Measurements from ENCODE around the gene GNAQ.

Gene GNAQ

DNA sequence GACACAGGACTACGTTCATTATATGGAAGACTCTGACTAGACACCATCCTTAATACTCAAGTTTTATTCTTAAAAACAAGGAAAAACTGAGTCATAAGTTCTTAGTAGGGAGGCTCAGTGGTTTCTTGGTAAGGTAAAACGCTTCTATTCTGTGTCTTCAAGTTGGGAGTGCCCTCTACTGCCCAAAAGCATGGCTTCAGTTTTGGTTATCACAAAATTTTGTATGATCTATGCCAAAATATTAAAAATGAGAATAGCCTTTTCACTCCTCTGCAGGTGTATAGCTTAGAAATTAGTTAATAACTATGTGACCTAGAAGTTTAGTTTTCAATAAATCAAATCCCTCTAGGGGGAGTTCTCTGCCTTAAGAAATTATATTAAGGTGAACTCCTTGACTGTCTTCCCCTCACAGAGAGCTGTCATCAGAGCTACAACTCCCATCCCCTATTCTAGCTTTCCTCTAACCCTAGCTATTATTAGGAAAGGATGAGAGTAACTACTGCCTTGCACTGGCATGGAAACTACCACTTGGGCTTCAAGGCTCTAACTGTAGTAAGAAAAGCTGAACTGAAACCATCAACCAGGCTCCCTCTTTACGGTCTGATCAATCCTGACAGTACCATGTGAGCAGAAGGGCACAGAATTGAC, 189.7 kb downstream of the GNAQ start:
- DNase-seq (ENCODE audit: low read depth): no peak

DNA sequence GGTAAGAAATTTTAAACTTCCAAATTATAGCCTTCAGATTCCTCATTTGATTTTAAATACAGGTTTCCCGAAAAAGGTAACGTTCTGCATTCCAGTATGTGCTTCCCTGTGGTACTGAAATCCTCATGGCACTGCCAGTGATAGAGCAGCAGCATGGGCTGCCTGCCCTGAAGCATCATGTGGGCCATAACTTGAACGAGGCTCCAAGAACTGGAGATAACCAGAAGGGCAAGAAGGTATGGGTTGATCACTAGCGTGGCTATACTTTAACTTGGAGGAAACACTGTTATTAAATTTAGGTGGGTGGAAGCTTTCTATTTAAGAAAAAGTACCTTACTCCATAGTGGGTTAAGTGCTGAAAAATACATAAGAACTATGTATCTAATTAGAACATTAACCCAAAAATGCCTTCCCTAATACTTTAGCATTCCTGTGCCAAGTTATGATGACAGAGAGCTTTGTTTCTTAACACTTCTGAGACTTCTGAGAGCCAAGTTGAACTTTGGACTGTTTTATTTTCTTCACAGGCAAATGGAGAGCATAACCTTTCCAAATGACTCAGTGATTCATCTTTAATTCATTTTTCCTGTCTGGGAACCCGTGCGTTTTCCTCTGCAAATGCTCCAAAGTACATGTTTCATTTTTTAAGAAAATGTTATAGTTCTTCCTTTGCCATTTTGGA, 192.0 kb downstream of the GNAQ start:
- no peak for DNase-seq (ENCODE audit: low read depth)

DNA sequence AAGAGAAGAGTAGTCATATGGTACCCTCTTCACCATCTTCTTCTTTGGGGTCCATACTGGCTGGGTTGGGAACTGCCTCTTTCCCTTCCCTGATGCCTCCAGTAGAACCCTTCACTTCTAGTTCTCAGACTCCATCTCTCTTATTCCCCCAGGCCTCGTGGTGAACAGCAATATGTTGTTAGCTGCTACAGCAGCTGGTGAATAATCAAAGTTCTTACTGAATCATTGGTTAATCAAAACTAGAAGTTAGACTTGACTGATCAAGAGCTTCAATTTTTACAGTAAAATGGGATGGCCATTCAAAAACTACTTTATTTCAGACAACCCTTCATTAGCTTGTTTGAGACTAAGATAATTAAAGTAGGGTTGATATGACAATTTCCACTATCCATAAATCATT, 192.6 kb downstream of the GNAQ start:
- no peak for DNase-seq (ENCODE audit: low read depth)

DNA sequence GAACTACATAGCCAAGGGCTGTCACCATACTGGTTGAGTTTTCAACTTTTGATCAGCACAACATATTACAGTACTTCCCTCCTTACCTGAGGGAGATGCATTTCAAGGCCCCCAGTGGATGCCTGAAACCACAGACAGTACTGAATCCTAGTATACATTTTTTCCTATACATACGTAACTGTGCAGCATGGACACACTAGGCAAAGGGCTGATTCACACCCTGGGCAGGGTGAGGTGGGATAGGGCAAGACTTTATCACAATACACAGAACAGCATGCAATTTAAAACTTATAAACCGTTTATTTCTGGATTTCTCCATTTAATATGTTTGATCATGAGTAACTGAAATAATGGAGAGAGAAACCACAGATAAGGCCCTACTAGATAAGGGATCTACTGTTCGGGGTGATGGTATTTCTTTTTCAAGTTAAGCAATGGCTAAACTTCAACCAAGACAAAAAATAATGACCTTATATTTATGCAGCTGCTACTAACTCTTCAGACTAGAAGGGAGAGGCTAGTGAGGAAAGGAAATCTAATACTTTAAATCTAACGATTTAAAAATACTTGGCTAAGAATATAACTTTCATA, 196.6 kb downstream of the GNAQ start:
- DNase-seq (ENCODE audit: low read depth): no peak

DNA sequence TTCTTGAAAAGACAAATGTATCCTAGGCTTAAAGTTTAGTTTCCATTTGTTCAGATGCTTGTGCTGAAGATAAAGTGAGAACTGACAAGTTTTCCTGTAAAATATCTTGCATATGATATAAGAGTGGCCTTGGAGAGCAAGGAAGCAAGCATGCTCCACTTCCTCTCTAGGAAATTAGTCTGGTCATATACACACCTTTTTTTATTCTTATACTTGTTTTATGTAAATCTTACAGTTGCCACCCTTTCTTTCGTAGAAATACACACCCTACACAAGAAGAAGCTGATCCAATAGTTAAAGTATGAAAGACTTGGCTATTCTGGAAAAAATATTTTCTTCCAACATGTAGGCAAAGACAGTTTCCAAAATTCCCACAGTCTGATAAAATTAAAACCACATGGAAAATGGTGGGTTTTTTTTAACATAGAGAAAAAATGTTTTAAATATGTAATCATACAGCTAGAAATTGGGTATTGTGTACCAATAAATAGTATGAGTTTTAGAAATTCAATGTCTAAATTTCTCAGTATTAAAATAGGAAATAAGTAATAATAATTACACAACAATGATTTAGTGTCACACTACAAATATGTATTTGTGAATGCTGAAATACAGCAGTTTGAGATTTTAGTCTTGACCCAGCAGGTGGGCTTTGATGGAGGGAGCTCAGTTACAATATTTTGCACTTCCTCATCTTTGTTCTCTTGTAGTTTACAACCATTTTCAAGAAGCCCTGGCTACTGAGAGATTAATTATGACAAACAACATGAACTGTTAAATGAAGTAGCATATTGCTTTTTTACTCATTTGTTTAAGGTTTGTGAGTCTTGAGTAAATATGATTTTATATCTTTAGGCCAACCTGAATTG, 197.8 kb downstream of the GNAQ start:
- no peak for DNase-seq (ENCODE audit: low read depth)

DNA sequence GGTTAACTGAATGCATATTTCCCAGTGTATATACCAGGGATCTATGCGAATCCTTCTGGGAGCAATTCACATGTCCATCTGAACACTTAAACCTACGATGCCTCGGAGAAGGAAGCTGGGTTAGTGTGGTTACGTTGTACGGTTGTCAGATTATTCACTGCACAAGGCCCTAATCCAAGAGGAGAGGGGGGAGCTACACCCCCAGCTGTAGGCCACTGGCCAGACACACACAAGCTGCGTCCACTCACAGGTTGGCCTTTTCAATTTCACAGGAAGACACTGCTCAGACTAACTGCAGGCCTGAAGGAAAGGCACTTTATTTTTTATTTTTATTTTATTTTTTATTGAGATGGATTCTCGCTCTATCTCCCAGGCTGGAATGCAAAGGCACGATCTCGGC, 199.0 kb downstream of the GNAQ start:
- DNase-seq (ENCODE audit: low read depth): no peak

DNA sequence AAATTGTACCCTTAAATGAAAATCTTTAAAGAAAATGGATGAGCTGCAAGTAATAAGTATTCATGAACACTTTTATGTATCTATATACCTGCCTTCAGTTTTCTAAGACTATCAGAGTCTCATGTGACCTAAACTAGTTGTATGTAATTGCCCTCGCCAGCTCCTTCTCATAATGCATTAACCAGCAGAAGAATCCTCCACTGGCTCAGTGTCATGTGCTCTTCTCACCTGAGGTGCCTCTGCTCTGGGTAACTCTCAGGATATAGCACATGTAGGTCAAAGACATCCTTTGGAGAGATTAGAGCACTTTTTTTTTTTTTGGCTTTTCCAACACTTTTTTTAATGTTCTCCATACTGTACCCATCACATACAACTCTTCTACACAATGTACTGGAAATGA, 199.8 kb downstream of the GNAQ start:
- DNase-seq (ENCODE audit: low read depth): no peak

DNA sequence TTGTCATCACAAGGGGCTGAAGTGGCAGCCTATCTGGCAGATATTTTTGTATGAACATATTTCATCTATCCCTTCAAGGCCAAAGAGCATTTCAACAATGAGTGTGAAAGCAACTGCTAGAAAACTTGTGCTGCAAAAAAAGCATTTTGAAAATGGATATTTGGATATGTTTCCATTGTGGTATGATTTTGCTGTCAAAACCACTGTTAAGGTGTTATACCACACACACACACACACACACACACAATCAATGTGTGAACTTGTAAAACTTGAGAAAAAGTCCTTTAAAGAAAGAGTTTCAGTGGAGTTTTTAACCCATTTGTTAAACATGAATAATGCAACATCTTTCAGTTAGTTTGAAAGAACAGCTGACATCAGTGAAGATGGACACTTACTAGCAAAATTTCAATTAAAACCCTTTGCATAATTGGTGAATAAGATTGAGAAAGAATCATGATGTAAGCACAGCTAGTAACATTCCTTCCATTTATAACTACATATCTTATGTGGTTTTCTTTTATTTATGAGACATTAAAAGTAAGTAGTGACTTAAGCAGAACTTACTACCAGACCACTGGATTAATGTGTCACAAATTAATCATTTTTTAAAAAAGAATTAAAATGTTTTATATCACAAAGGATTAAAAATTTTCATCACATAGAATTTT, 200.9 kb downstream of the GNAQ start:
- DNase-seq (ENCODE audit: low read depth): no peak

DNA sequence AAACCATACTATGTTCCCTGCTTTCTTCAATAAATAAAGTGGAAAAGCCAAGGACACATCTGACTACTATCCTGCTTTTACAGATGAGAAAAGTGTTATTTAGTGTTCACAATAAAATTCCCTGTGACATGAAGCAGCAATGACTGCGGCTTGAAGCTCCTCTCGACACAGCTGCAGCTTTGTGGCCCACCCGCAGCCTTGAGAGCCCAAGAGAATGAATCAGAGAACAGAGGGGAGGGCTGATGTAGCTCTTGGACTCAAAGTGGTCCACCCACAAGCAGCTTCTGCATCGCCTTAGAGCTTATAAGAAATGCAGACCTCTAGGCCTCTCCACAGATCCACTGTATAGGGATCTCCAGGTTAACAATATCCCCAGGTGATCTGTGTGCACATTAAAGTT, 202.2 kb downstream of the GNAQ start:
- no peak for DNase-seq (ENCODE audit: low read depth)

DNA sequence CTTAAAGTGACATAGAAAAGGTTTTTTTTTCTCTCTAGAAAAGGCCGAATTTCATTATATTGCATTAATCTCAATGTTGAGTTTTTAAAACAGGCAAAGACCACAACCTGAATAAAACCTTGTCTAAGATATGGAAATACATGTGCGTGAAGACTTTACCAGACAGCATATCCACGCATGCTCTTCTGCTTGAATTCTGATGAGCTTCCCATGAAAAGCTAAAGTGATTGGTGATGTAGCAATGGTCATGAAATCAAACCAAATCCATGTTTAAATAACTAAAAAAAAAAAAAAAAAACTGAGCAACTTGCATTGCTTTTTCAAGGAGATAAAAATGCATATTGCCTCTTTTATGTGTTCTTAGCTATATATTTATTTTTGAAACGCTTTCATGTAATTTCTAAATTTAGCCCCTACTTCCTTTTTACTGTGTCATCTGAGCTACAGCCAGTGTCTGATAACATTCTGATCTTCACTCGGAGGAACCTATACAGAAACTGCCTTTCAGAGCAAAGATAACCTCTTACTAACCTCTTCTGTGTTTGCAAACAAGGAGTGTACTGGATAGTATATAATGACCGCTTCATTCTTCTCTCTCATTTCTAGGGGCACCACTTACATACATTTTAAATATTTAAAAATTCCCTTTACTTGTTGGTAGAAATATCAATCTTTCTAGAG, 204.4 kb downstream of the GNAQ start:
- DNase-seq (ENCODE audit: low read depth): no peak

DNA sequence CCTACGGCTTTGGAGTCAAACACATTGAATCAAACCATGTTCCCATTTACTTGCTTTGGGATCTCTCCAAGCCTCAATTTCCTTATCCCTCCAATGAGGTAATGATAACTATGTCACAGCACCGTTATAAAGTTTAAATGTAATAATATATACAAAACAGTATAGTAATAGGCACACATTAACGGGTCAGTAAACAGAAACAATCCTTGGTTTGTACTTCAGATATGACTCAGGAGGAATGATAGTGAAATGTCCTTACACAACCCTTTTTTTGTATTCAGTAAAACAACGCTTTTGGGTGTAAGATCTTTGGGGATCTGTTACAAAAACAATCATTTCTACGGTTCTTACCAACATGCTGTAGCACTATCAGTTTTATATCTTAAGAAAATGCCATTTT, 205.0 kb downstream of the GNAQ start:
- DNase-seq (ENCODE audit: low read depth): no peak

DNA sequence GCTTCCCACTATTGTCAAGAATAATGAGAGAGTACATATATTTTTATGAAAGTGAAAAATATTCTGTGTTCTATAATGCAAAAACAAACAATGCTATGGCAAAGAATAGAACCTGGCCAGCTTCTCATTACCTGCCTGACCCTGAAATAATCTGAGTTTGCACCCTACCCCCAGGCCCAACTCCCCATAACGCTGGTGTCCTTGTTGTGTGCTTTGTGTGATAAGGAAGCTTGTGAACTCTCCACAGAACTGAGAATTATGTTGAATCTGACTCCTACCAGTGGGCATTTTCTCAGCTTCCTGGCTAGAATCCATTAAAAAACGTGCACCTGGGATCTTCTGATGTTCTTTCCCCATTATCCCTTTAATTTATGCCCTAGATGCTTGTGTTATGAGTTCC, 205.5 kb downstream of the GNAQ start:
- DNase-seq (ENCODE audit: low read depth): no peak

DNA sequence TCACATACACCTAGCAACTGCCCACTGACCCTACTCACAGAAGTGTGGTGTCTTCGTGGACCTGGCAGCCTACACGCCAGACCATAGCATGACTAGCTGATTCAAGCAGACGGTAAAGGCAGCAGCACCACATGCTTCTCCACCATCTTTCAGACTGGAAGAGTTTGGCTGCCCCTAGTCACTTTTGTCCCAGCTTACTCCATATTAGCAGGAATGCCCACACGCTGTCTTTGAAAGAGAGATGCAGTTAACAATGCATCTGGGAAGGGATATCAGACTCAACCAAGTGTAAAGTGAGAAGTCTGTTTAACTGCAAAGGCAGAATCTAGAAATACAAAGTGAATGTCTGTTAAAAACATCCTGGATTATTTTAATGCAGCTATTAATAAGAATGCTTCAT, 206.2 kb downstream of the GNAQ start:
- no peak for DNase-seq (ENCODE audit: low read depth)

DNA sequence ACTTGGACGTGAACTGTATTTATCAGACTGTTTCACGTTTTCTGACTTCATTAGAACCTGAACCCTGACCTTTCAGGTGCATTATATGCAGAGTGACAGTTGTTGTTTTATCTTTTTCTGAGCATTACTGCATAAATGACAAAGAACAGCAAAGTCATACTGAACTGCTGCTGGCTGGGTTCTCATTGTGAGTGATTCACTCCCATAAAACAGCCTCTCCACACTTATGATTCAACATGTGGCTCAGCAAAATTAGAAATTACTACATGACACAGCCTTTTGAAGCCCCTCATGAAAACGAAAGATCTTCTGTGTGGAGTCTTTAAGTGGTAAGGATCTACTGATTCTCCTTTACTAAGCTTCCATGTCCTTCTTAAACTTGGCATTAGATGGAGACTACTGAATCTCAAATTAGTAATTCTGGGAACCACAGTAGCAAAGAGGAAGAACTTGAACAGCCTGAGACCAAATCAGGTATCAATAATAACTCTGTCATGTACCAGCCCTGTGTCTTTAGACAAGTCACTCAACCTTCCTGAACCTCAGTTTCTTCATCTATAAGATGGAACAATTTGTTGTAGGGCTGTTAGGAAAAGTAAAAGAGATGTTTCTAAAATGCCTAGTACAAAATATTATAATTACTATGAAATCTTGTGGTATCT, 211.2 kb downstream of the GNAQ start:
- no peak for DNase-seq (ENCODE audit: low read depth)

DNA sequence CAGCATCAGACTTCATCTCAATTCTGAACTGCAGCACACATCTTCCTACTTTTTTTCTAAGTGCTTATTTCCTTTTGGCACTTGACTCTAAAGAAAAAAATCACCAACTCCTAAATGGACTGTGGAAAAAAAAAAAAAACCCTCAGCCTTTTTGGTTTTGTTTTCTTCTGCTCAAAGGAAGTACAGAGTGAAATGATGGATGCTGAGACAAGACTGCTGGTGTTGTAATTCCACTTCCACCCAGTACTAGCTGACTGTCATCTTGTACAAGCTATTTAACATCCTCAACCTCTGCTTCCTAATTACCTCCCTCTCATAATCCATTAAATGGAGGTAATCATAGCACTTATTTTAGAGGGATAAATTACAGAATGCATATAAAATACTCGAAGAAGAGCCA, 212.0 kb downstream of the GNAQ start:
- no peak for DNase-seq (ENCODE audit: low read depth)

DNA sequence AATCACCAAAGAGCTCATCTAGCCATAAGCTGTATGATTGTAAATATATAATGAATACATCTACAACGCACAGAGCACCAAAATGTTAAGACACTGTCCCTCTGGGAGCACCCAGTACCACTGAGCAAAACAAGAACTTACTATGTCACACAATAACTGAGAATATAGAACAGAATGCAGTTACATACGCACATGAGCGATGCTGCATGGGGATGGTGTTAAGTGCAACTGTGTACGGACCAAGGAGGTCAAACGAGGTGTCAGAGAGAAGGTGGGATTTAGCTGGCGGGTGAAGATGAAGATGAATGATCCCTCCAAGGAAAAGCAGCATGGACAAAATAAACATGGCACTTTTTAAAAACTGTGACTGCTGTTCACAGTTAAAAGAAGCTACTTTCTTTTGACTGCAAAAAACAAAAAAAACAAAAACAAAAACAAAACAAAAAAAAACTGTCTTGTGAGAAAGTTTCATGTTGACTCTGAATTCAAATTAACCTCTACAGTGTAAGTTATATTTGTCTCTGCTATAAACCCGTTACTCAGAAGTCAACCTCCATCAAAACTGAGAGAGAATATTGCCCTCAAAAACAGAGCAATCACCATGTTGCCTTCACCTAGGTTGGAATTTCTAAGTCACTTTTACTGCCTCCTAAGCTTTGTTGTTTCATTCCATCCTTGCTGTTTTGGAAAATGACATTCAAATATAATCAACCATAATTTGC, 213.9 kb downstream of the GNAQ start:
- DNase-seq (ENCODE audit: low read depth): no peak

DNA sequence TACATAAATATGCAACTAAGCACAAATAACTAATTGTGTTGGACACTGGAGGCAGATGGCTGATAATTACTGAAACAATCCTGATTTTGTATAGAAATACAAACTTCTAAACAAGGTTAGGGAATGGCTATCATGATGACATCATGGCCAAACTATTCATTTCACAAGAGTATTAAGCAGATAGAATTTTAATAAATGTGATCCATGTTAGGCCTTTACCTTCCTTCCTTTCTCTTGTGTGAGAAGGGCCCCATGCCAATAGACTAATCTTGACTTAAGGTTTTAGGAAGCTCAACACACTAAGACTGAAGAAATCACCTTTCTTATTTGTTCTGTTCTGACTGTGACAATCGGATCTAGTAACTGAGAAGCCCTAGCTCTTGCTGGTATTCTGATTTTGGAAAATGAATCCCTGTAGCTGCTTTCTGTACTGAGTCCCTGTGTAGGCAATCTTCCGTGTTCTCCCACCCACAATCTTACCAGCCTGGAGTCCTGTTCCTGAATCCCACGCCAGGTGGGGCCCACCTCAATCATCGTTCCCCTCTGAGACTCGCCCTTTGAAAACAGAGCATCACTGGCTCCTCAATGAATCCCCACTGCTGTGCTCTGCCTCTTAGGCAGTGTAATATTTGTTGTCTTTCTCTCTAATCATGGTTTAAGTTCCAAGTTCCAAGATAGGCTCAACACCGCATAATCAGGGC, 214.8 kb downstream of the GNAQ start:
- DNase-seq (ENCODE audit: low read depth): no peak

DNA sequence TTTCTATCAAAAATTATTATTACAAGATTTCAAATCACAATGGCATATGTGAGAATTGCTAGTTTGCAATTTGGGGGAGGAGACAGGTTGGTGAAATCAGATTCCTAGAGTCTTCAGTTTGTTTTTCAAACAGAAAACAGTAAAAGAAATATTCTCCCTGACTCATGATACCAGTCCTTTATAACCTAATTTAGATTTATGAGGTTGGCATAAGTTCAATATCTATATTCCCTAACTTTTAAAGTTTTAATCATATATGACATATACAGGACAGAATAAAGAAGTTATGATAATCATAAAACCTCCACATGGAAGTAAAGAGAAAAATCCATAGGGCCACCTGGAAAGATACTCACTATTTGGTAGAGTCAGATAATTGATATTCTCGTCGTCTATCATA, 216.4 kb downstream of the GNAQ start:
- DNase-seq (ENCODE audit: low read depth): no peak

DNA sequence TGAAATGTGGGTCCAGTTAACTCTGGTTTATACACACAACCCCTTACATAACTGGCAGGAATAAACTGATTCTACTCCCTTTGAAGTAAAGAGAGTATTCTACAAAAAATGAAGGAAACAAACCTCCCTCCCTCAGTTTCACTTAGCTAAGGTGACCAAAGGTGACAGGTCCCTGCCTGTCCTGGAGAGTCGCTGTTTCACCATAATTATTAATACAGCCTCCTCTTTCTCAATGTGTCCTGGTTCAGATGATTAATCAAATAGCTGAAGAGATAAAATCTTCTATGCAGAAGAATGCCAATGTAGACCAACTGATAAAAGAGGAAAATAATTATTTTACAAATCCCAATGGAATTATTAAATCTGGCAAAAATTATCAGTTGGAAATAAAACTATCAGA, 219.8 kb downstream of the GNAQ start:
- DNase-seq (ENCODE audit: low read depth): no peak

DNA sequence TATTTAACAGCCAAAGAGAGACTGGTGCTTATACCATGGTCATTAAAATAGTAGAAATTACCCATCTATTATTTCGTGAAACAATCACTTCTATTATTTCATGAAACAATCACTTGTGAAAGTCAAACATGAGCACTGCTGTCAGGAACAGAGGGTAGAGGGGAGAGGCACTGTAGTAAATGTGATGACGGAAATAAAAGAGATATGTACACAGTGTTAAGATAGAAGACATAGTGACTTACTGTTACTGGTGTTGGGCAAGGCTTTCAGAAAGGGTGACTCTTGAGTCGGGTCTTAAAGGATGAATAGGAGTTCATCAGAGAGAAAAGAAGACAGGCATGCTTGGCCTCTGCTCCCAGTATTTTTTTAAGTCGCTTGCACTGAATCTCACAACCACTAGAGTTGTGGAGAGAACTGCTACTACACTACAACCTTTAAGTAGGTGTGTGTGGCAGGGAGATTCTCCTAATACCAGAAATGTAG, 220.9 kb downstream of the GNAQ start:
- no peak for DNase-seq (ENCODE audit: low read depth)

All from HS-27A (cell line).